HG03196 (cell line): ENCODE measurements around the gene RAD23B.
A peak's percentile ranks its signal among the peaks of the same experiment; 100 is the strongest.

Source experiments
- ATAC-seq: cut with Tn5 transposase; IDR thresholded peaks from one replicate; pipeline ENCODE4 v1.9.1; 2021; ENCODE audit not compliant: unreplicated experiment

Gene RAD23B

DNA sequence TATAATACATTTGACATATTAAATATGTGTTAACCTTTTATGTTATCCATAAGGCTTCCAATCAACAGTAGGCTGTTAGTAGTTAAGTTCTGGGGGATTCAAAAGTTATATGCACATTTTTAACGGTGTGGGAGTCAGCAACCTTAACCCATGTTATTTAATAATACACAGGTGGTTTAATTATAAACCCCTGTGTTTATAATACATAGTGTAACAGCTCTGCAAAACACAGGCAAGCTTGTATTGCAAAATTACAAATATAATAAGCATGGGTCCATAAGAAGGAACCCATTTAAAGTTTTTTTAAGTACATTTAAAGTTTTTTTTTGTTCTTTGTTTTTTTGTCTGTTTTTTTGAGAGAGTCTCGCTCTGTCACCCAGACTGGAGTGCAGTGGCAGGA is 14.5 kb upstream of the RAD23B start:
- ATAC-seq = no peak

DNA sequence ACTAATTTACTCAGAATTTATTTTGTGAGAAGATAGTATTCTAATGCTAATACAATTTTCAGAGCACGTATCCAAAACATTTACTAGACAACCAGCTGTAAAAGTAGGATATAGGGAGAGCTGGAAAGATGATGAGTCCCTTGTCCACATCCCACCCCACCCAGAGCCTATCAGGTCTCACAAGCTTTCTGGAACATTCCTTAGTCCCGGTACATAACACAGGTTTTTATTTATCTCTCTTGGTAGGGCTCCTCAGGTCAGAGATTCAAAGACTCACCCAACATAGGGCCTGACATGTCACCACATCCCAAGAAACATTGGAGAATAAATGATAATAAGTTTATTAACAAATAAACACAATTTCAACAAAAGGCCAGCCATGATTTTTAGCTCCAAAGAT is 13.8 kb upstream of the RAD23B start:
- no peak for ATAC-seq

- no peak for ATAC-seq
Observed at GRCh38 chr9:107269681-107270080, 13.4 kb upstream of the RAD23B start.

- ATAC-seq = no peak
Observed at GRCh38 chr9:107270082-107270481, 13.0 kb upstream of the RAD23B start.

DNA sequence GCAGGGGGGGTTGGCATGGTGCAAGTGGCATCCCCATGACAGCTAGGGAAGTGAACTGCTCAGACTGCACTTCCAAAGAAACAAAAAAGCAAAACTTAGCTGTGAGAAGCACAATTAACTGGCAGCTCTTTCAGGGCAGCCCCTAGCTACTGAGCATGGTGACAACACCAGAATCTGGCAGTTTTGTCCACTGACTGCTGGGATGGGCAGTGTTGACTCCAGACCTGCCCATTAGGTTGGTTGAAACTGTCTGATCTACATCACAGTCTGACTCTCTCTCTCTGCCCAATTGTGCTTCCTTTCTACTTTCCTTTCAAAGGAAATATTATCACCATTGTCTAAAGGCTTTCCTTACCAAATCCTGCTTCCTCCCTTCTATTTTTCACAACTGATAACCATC is 12.5 kb upstream of the RAD23B start:
- ATAC-seq = no peak

DNA sequence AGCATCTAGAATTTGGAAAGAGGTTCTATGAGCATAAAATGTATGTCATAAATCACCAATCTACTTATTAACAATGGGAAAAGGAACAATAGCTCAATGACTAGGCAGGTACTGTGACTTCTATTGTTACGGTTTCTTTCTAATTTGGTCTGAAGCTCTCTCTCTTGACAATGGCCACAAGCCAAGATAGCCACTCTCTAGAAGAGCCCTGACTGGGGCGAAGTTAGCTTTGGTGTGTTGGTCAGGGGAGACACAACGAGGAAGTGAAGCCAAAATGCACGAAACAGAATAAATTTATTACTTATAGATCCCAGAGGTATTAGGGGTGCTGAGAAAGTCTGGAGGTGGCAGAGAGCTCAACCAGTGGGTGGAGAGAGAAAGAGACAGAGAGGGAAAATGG is 9.4 kb upstream of the RAD23B start:
- no peak for ATAC-seq

- no peak for ATAC-seq
Observed at GRCh38 chr9:107274096-107274495, 9.0 kb upstream of the RAD23B start.

GRCh38 chr9:107274953-107275422 is 8.1 kb upstream of the RAD23B start:
- ATAC-seq = no peak

- no peak for ATAC-seq
Observed at GRCh38 chr9:107275530-107275929, 7.5 kb upstream of the RAD23B start.

DNA sequence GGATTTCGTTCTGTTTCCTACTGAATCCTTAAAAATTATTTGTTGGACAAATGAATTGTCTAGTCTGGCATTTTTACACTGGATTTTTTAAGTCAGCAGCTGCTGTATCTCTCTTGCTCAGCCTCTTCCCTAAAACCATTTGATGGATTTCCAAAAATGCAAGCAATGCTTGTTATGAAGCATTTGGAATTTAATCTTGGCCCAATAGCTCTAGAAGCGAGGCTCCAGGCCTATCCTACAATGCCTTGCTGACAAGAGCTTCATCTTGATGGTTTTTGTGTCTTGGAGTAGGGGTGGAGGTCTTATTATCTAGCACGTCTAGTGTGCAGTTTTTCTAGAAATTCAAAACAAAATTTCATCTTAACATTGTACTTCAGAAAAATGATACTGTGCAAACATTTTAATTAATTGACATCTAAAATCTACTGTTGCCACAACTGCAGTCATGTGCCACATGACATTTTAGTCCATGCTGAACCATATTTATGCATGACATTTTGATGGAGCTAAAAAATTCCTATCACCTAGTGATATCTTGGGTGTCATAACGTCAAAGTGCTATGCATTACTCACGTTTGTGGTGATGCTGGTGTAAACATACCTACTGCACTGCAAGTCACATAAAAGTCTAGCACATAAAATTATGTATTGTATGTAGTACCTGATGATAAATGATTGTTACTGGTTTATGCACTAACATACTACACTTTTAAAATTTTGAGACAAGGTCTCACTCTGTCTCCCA is 5.9 kb upstream of the RAD23B start:
- ATAC-seq = no peak

DNA sequence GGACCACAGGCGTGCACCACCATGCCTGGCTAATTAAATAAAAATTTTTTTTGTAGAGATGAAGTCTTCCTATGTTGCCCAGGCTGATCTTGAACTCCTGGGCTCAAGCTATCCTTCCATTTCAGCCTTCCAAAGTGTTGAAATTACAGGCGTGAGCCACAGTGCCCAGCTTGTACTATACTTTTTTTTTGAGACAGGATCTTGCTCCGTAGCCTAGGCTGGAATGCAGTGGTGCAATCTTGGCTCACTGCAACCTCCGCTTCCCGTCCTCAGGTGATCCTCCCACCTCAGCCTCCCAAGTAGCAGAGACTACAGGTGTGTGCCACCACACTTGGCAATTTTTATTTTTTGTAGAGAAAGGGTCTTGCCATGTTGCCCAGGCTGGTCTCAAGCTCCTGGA is 5.3 kb upstream of the RAD23B start:
- ATAC-seq = no peak

- ATAC-seq = no peak
Observed at GRCh38 chr9:107279086-107279485, 4.0 kb upstream of the RAD23B start.

GRCh38 chr9:107280543-107280942 is 2.5 kb upstream of the RAD23B start:
- ATAC-seq = no peak

DNA sequence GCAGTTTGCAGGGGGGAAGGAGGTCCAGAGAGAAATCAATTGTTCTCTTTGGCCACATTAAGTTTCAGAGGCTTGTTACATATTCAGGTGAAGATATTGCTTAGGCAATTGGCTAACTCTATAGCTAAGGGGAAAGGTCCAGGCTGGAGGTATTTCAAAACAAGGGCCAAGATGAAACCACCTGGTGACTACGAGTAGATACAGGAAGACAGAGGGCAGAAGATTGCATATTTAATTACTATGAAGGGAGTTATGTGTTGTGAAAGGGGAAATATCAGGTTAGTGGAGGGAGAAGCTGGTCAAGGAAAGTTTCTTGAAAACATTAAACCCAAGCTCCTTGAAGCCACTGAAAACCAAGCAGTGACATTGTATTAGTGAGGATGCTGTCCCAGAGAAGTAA is 1.9 kb upstream of the RAD23B start:
- ATAC-seq = no peak

GRCh38 chr9:107281922-107282667 is 984 bp upstream of the RAD23B start:
- no peak for ATAC-seq

GRCh38 chr9:107283623-107284616 is 841 bp downstream of the RAD23B start:
- ATAC-seq = peak; percentile 46

GRCh38 chr9:107284636-107285035 is 1.6 kb downstream of the RAD23B start:
- ATAC-seq = no peak

- ATAC-seq = no peak
Observed at GRCh38 chr9:107285286-107285685, 2.2 kb downstream of the RAD23B start.

- no peak for ATAC-seq
Observed at GRCh38 chr9:107286057-107286456, 3.0 kb downstream of the RAD23B start.

GRCh38 chr9:107288701-107289100 is 5.6 kb downstream of the RAD23B start:
- ATAC-seq = no peak

- ATAC-seq = no peak
Observed at GRCh38 chr9:107290619-107291018, 7.5 kb downstream of the RAD23B start.
